GM12892 (cell line): ENCODE data around the gene TSSK2.

Experiments
- DNase-seq: peaks from one replicate; pipeline ENCODE4 v3.0.0; 2011; ENCODE audit not compliant: insufficient read length
- FAIRE-seq: peaks from 2 replicates; lab custom pipeline; 2011; peaks lifted over from hg19 to GRCh38; lab: Jason Lieb, UNC
- POLR2A ChIP-seq: IDR thresholded peaks from 2 replicates; pipeline ENCODE4 v1.6.1; 2011; ENCODE audit warnings: low read depth, low read length, control low read depth
- POLR2AphosphoS5 ChIP-seq: IDR thresholded peaks from 2 replicates; pipeline ENCODE4 v1.6.1; 2011; ENCODE audit warnings: low read depth, low read length, control low read depth
- TAF1 ChIP-seq: IDR thresholded peaks from 2 replicates; pipeline ENCODE4 v1.6.1; 2011; ENCODE audit warnings: low read depth, mild to moderate bottlenecking, control low read depth, low read length, borderline replicate concordance

TSSK2 gene

DNA sequence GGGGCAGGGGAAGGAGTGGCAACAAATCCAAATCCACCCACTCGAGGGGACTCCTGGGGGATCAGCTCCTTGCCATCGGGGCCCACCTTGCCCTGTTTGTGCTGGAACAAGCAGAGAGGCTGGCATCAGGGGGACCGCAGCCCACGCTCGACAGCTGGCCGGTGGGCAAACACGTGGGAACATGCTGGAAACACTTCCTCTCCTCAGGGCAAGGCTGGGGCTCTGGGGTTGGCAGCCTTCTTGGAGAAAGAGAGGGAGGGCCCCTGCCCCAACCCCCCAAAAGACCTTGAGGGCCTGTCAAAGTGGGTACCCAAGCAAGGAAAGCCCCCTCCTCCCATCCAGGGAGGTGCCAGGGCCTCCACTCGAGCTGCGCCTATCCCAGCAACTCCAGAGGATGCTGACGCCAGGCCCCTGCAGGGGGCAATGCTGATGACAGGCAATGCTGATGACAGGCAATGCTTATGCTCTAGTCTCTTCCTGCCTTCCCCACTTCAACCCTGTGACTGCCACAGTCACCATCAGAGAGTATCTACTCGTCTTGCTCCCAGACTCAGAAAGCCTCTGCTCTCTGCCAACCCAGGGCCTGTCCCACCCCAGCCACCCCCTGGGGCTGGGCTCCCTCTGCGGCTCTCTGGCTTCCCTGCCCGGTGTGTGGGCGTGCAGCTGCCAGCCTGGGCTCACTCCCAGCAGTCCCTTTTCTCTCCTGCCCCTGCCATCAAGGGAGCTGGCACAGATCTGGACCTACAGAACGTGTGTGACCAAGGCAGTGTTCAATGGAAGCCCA lies 7.3 kb downstream of the TSSK2 start:
- FAIRE-seq = no peak
- no peak for TF ChIP-seq POLR2A
- no peak for TF ChIP-seq TAF1
- no peak for TF ChIP-seq POLR2AphosphoS5
- no peak for DNase-seq

DNA sequence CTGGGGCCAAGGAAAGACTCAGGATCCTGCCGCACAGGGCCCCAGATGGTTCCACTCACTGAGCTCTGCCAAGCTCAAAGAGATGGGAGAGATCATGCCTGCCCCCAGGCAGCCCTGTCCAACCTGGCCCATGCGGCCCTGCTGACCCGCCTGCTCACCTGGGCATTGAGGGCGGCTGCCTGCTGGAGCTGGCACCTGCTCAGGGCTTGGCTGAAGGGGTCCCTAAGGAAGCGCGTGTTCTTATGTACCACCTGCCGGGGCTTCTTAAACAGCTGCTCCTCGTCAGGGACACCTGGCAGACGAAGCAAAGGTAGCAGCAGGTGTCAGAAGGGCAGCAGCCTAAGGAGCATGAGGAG lies 7.9 kb downstream of the TSSK2 start:
- DNase-seq (no peak), FAIRE-seq (no peak)
- no peak for TF ChIP-seq TAF1
- no peak for TF ChIP-seq POLR2A
- TF ChIP-seq POLR2AphosphoS5 = no peak

DNA sequence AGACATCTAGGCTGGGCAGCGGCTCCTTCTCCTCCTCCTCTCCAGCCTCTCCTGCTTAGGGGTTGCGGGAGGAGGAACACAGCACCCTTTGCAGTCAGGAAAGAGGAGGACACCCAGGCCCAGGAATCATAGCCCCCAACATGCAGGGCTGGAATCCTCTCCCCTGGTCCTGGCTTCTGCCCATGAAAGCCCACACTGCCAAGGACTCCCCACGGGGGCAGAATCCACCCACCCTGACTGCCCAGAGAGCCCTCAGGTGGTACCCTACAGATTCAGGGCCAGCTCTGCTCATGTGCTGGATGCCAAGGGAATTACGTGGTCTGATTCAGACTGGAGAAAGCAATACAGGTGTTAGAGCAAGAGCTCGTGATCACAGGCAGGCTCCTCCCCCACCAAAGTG lies 8.9 kb downstream of the TSSK2 start:
- no peak for DNase-seq
- no peak for FAIRE-seq
- TF ChIP-seq POLR2A (no peak), TAF1 (no peak), POLR2AphosphoS5 (no peak)

DNA sequence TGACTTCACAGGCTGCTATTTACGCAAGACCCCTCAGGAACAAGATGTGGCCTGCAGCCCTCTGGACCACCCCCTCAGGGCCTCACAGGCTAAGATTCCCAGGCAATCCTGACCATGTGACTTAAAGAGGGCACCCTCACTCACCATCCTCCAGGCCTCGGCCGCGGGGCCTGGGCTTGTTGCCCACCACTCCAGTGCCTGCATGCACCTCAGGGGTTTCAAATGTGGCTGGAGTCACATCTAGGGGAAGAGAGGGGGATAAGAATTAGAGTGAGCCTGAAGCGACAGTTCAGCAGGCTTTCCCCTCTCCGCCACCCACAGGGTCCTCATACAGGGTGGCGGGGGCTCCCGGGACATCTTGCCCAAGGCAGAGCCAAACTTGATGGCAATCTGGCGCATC lies 11.3 kb downstream of the TSSK2 start:
- FAIRE-seq (no peak), DNase-seq (no peak)
- TF ChIP-seq POLR2AphosphoS5 = no peak
- TF ChIP-seq TAF1 = no peak
- TF ChIP-seq POLR2A = no peak

DNA sequence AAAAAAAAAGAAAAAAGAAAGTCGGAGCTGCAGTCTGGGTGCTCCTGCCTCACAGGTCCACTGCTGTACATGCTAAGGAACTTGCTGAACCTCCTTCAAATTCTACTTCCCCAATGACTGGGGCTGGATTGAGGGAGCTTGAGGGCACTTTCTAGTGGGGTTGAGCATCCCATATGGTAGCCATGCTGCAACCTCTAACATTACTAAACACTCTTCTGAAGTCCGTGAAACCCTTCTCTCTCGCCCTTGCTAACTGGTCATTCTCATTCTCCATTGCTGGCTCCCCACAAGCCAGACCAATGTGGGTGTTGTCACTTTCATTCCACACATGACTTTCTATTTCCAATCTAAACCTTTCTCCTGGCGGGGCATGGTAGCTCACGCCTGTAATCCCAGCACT lies 12.1 kb downstream of the TSSK2 start:
- FAIRE-seq (no peak), DNase-seq (no peak)
- TF ChIP-seq TAF1 (no peak), POLR2A (no peak), POLR2AphosphoS5 (no peak)

DNA sequence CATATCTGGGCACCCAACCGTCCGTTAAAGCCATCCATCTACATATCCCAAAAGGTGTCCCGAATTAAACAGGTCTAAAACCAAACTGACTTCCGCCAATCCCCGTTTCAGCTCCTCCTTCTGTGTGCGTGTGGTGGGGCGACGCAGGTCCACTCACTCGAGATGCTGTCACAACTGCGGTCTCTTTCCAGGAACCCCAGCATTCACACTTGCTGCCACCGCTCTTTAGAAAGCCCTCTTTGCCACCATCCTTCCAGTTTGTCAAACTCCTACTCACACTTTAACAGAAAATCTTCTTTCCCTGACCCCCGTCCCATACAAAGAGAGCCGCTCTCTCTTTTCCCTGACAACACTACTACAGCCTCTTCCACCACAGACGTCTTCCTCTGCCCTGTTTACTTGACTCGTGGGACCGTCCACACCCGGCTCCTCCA lies 12.9 kb downstream of the TSSK2 start:
- FAIRE-seq = no peak
- TF ChIP-seq POLR2A (no peak), TAF1 (no peak), POLR2AphosphoS5 (no peak)
- no peak for DNase-seq

DNA sequence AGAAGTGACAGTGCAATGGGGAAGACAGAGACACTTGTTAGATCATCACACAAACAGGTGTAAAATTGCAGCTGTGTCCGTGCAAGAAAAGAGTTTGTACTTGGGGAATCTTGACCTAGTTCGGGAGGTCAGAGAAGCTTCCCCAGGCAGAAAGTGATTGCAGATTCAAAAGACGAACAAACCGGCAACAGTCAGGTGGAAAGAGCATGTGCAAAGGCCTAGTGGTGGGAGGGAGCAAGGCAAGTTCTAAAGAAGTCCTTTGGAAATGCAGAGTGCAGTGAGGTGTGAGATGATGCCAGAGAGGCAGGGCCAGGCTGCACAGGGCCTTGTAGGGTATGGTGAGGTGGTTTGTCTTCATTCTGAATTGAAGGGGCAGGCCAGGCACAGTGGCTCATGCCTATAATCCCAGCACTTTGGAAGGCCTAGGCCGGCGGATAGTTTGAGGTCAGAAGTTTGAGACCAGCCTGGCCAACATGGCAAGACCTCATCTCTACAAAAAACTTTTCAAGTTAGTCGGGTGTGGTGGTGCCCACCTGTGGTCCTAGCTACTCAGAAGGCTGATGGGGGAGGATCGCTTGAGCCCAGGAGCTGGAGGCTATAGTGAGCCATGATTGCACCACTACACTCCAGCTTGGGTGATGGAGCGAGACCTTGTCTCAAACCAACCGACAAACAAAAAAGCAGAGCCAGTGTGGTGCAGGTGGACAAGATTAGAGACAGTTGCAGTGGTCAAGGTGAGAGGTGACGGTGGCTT lies 15.3 kb downstream of the TSSK2 start:
- no peak for TF ChIP-seq POLR2AphosphoS5
- TF ChIP-seq TAF1 = no peak
- TF ChIP-seq POLR2A = no peak
- no peak for FAIRE-seq
- no peak for DNase-seq

DNA sequence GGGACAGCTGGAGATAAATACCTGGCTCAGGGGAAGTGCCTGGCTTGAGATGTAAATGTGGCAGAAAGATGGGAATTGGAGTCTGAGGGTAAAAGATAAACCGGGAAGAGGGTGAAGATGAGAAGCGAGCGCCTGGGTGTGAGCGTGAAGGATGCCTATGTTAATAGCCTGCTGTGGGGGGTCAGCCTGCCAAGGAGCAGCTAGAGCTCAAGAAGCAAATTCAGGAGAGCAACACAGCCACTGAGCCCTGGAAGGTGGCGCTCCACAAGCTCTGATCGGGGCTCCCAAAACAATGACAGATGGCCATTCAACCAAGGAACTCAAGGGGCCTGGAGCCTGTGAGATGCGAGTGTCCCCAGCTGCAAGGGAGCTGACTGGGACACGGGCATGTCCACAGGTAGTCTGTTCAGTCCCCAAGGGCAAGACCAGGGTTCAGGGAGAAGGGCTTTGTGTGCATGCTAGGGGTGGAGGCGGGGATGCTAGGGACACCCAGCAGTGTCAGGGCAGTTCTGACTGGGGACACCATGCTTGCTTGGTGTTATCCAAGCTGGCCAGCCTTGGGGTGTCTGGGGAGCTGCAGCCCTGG lies 16.2 kb downstream of the TSSK2 start:
- TF ChIP-seq POLR2A = no peak
- no peak for TF ChIP-seq TAF1
- TF ChIP-seq POLR2AphosphoS5 = no peak
- DNase-seq (no peak), FAIRE-seq (no peak)

DNA sequence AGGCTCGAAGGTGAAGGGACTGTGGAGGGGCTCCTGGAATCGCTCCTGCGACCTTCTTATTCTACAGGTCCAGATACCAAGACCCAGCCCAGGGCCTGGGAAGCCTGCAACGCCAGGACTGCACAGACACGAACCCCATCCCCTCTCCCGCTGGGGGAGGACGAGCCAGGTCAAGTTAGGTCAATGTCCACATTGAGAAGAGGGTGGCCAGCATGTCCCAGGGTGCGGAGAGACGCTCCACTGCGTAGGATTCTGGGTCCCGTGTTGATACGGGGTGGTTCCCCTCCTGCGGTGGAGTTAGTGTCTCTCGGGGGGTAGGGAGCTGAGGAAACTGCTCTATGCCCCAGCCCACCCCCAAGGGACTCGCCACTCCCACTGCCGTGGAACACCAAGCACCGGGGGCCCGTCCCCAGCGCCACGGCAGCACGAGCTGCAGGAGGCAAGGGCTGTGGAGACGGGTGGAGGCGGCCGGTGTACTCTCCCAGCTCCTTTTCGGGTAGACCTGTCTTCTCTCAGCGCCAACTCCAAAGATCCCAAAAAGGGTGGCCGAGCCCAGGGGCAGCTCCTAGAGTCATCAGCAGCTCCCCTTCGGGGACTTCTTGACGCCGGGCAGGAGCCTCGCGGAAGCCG lies 17.4 kb downstream of the TSSK2 start:
- FAIRE-seq (no peak), DNase-seq (no peak)
- TF ChIP-seq TAF1 (no peak), POLR2AphosphoS5 (no peak)

DNA sequence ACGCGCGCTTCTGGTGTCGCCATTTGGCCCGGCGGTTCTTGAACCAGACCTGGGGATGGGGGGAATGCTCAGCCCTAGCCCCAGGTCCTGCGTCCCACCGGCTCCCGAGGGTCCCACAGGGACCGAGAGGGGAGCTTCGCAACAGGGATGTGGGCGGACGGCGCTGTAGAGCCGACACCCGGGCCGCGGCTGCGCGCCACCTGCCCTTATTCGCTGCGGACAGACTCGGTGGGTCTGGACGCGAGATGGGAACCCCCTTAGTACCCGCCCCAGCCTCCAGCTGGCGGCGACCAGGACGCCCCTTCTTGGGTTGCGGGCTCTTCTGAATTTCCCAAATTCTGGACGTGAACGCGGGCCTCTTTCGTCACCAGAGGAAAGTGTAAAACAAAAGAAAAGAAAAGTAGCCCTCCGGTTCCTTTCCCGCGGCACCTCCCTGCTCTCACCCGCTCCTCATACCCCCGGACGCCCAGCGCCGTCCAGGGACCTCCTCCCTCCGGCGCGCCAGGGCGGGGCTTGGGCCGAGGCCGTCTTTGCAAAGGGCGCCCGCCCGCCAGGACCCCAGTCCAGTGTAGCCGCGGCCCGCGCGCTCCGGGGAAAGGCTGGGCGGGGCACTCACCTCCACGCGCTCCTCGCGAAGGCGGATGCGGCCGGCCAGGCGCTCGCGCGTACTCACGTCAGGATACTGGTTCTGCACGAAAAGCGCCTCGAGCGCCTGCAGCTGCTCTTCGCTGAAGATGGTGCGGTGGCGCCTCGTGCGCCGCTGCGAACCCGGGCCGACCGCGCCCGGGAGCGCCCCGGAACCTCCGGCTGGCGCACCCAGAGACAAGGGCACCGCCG lies 18.2 kb downstream of the TSSK2 start:
- TF ChIP-seq TAF1 = no peak
- TF ChIP-seq POLR2AphosphoS5 = no peak
- TF ChIP-seq POLR2A = no peak
- no peak for FAIRE-seq
- DNase-seq = no peak
